Hepatocyte (in vitro differentiated cells): ENCODE results near the gene DLG2. TPM values are rescaled to one million over a fixed set of nuclear protein-coding genes. Genes with fewer than 3 reads are reported as not detected.

ENCODE experiments used
- DNase-seq: peaks from one replicate; pipeline ENCODE4 v3.0.0-alpha.2; 2016; ENCODE audit warnings: low spot score
- H2AFZ ChIP-seq: fragments of 200-600 bp; sonication (generic); 2 replicates; pipeline ENCODE4 v1.6.0; 2016; ENCODE audit warnings: antibody characterized with exemption, mild to moderate bottlenecking
- H3K27ac ChIP-seq: fragments of 200-600 bp; sonication (generic); 2 replicates; pipeline ENCODE4 v1.5.1; 2016; ENCODE audit warnings: mild to moderate bottlenecking
- H3K27me3 ChIP-seq: fragments of 200-600 bp; sonication (generic); 2 replicates; pipeline ENCODE4 v1.6.1; 2016
- H3K36me3 ChIP-seq: fragments of 200-600 bp; sonication (generic); replicated peaks from 2 replicates; pipeline ENCODE4 v1.5.1; 2016; ENCODE audit warnings: low read depth; ENCODE audit not compliant: insufficient read depth
- H3K4me1 ChIP-seq: fragments of 200-600 bp; sonication (generic); 2 replicates; pipeline ENCODE4 v1.5.1; 2016; ENCODE audit warnings: mild to moderate bottlenecking, moderate library complexity; ENCODE audit not compliant: insufficient read depth
- H3K4me2 ChIP-seq: fragments of 200-600 bp; sonication (generic); 2 replicates; pipeline ENCODE4 v1.6.0; 2016
- H3K4me3 ChIP-seq: fragments of 200-600 bp; sonication (generic); 2 replicates; pipeline ENCODE4 v1.5.1; 2016; ENCODE audit warnings: mild to moderate bottlenecking
- H3K79me2 ChIP-seq: fragments of 200-600 bp; sonication (generic); 2 replicates; pipeline ENCODE4 v1.6.0; 2017; ENCODE audit warnings: mild to moderate bottlenecking
- H3K9me2 ChIP-seq: fragments of 200-600 bp; sonication (generic); replicated peaks from 2 replicates; pipeline ENCODE4 v1.6.0; 2017; ENCODE audit warnings: mild to moderate bottlenecking; ENCODE audit not compliant: insufficient read depth
- H3K9me3 ChIP-seq: fragments of 200-600 bp; sonication (generic); 2 replicates; pipeline ENCODE4 v1.5.1; 2016; ENCODE audit warnings: low read depth, mild to moderate bottlenecking
- H4K20me1 ChIP-seq: fragments of 200-600 bp; sonication (generic); 2 replicates; pipeline ENCODE4 v1.6.0; 2016; ENCODE audit warnings: mild to moderate bottlenecking; ENCODE audit not compliant: insufficient read depth, poor library complexity, severe bottlenecking
- CTCF ChIP-seq: fragments of 200-600 bp; sonication (generic); IDR thresholded peaks from 2 replicates; pipeline ENCODE4 v1.5.1; 2016; ENCODE audit warnings: antibody characterized with exemption, mild to moderate bottlenecking; ENCODE audit not compliant: poor library complexity
- EZH2 ChIP-seq: fragments of 200-600 bp; sonication (generic); IDR thresholded peaks from 2 replicates; pipeline ENCODE4 v1.6.1; 2016; ENCODE audit warnings: antibody characterized with exemption, mild to moderate bottlenecking, borderline replicate concordance
- EZH2phosphoT487 ChIP-seq: fragments of 200-600 bp; sonication (generic); IDR thresholded peaks from one replicate; pipeline ENCODE4 v1.6.1; 2018; ENCODE audit warnings: antibody characterized with exemption, mild to moderate bottlenecking, low read depth, moderate library complexity; ENCODE audit not compliant: unreplicated experiment, severe bottlenecking
- WGBS: methylation state at CpG from one replicate; pipeline ENCODE4 v1.1.6; 2016; ENCODE audit warnings: low lambda C conversion rate; ENCODE audit errors: missing lambda C conversion rate; 5-methylcytosine and 5-hydroxymethylcytosine counted together
- polyA plus RNA-seq: library from polyadenylated mRNA; unstranded; fragments of >200 nt; fragmentation: Nextera tagmentation; extraction: Ambion mirVana; gene quantifications from 2 replicates; pipeline ENCODE4 v1.2.1, GENCODE V29; 2016
- total RNA-seq: library from RNA; depleted of rRNA; stranded (reverse); fragments of >200 nt; gene quantifications from 2 replicates; pipeline ENCODE4 v1.2.3, GENCODE V29; 2014

DLG2 gene
- total and polyA plus RNA-seq, 2 experiments from 2014 or later = 2.6 to 6.8 TPM

GRCh38 chr11:85438328-85438727 is 188.8 kb downstream of the DLG2 start:
- no peak for TF ChIP-seq EZH2
- no peak for TF ChIP-seq EZH2phosphoT487
- TF ChIP-seq CTCF = no peak
- Histone ChIP-seq H3K79me2 (no peaks in the 10 kb centered on the region), H2AFZ (no peak overlapping the region), H3K4me2 (no peak overlapping the region), H3K36me3 (no peaks in the 10 kb centered on the region), H3K9me3 (no peaks in the 10 kb centered on the region), H3K27me3 (no peaks in the 10 kb centered on the region), H3K27ac (no peak overlapping the region), H3K9me2 (no peaks in the 10 kb centered on the region), H3K4me1 (no peaks in the 10 kb centered on the region), H4K20me1 (no peaks in the 10 kb centered on the region), H3K4me3 (no peak overlapping the region)
- DNase-seq = no peak
- WGBS = 94% methylated on average over 1 of the region's 1 CpG

- H3K4me2 ChIP-seq = no peak overlapping the region
- H4K20me1 ChIP-seq = no peaks in the 10 kb centered on the region
- DNase-seq = no peak
- WGBS = 87% methylated on average over 3 of the region's 3 CpGs
- H3K4me1 ChIP-seq = no peaks in the 10 kb centered on the region
- no peaks in the 10 kb centered on the region for H3K79me2 ChIP-seq
- TF ChIP-seq EZH2 (no peak), EZH2phosphoT487 (no peak), CTCF (no peak)
- H3K9me2 ChIP-seq = no peaks in the 10 kb centered on the region
- H3K36me3 ChIP-seq = no peaks in the 10 kb centered on the region
- no peak overlapping the region for H3K27ac ChIP-seq
- no peaks in the 10 kb centered on the region for H3K9me3 ChIP-seq
- H3K4me3 ChIP-seq = no peak overlapping the region
- no peaks in the 10 kb centered on the region for H3K27me3 ChIP-seq
- no peak overlapping the region for H2AFZ ChIP-seq
These were observed 195.8 kb downstream of the DLG2 start for GRCh38 chr11:85431319-85431718.

- no peaks in the 10 kb centered on the region for H3K9me2 ChIP-seq
- H3K27ac ChIP-seq = no peak overlapping the region
- H3K36me3 ChIP-seq = no peaks in the 10 kb centered on the region
- TF ChIP-seq EZH2 (no peak), EZH2phosphoT487 (no peak), CTCF (no peak)
- H3K9me3 ChIP-seq = no peaks in the 10 kb centered on the region
- H3K27me3 ChIP-seq = no peaks in the 10 kb centered on the region
- H2AFZ ChIP-seq = no peak overlapping the region
- WGBS = 85% methylated on average over 3 of the region's 3 CpGs
- no peaks in the 10 kb centered on the region for H3K4me1 ChIP-seq
- H3K4me3 ChIP-seq = no peak overlapping the region
- DNase-seq = no peak
- H3K79me2 ChIP-seq = no peaks in the 10 kb centered on the region
- H3K4me2 ChIP-seq = no peak overlapping the region
- H4K20me1 ChIP-seq = no peaks in the 10 kb centered on the region
These were observed 203.3 kb downstream of the DLG2 start for GRCh38 chr11:85423794-85424193.

- WGBS = 100% methylated on average over 1 of the region's 1 CpG
- Histone ChIP-seq H2AFZ (no peak overlapping the region), H3K27me3 (no peaks in the 10 kb centered on the region), H3K9me3 (no peaks in the 10 kb centered on the region), H3K27ac (no peak overlapping the region), H3K36me3 (no peaks in the 10 kb centered on the region), H3K9me2 (no peaks in the 10 kb centered on the region), H3K4me3 (no peak overlapping the region), H3K4me2 (no peak overlapping the region), H4K20me1 (no peaks in the 10 kb centered on the region), H3K4me1 (no peaks in the 10 kb centered on the region), H3K79me2 (no peaks in the 10 kb centered on the region)
- no peak for DNase-seq
- no peak for TF ChIP-seq EZH2
- no peak for TF ChIP-seq EZH2phosphoT487
- TF ChIP-seq CTCF = no peak
These were observed 203.8 kb downstream of the DLG2 start for GRCh38 chr11:85423316-85423715.
